HG03039 (cell line): ENCODE measurements around the gene GALR2.
"Not testable (repeated sequence)": the region's sequence is repeated elsewhere in the genome, so short reads cannot be mapped to it uniquely, and the experiment has no call there.

ENCODE experiments used
- ATAC-seq: cut with Tn5 transposase; IDR thresholded peaks from one replicate; pipeline ENCODE4 v1.9.1; 2021; ENCODE audit warnings: mild to moderate bottlenecking, moderate library complexity; ENCODE audit not compliant: unreplicated experiment

GALR2 gene

GRCh38 chr17:76049836-76050537, 24.6 kb upstream of the GALR2 start:
- no peak for ATAC-seq

DNA sequence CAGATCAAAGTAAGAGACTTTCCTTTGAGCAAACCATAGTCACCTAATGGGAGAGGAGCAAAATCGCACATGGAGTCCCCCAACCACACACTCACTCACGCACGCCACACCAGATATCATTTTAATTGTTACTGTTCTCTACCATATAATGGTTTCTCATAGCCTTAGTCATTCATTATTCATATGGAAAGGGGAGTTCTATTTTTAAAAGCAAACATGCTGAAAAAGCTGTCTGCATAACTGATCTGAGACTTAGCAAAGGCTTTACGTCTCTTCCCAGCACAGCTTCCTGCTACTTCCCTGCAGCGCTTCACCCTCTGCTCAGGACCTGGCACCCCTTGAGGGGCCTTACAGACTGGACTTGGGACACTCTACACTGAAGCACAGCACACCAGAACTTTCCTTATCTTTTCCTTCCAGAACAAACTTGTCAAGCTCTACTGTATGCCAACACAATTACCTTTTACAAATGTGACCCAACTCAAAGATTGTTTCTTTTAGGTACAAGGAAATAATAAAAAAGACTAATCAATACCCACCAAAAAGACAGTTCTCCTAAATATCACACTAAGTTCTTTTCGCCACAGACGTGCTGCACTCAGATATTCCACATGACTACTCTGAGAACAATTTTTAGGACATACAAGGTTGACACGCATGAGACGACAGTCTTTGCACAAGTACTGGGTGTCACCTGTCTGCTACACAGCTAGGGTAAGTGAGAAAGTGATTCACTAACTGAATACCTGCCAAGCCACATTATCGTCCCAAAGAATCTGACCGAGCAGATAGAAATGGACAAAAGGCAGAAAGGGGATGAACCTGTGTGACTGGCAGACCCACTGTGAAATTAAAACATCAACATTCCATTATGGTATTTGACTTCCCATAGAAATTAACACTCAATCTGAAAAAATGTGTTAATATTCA, 23.8 kb upstream of the GALR2 start:
- no peak for ATAC-seq

DNA sequence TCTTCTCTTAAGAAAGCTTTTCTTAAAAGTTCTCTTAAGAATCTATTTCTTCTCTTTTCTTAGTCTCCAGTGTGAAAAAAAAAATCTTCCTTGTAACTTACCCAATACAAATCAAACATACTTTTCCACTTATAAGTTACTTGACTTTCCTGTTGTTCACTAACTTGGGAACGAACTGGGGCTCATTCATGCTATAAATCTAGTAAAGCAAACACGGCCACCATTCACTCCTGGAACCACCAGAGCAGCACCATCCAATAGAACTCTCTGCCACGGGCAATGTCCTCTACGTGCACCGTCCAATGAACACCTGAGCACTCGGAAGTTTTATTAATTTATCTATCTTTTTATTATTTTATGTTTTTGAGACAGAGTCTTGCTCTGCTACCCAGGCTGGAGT, 23.0 kb upstream of the GALR2 start:
- ATAC-seq = no peak

- ATAC-seq = no peak
Observed at GRCh38 chr17:76053246-76054111, 21.1 kb upstream of the GALR2 start.

GRCh38 chr17:76054112-76054476, 20.5 kb upstream of the GALR2 start:
- ATAC-seq = no peak

- ATAC-seq = no peak
Observed at GRCh38 chr17:76056882-76057281, 17.7 kb upstream of the GALR2 start.

- ATAC-seq = not testable (repeated sequence)
Observed at GRCh38 chr17:76058264-76058663, 16.3 kb upstream of the GALR2 start.

DNA sequence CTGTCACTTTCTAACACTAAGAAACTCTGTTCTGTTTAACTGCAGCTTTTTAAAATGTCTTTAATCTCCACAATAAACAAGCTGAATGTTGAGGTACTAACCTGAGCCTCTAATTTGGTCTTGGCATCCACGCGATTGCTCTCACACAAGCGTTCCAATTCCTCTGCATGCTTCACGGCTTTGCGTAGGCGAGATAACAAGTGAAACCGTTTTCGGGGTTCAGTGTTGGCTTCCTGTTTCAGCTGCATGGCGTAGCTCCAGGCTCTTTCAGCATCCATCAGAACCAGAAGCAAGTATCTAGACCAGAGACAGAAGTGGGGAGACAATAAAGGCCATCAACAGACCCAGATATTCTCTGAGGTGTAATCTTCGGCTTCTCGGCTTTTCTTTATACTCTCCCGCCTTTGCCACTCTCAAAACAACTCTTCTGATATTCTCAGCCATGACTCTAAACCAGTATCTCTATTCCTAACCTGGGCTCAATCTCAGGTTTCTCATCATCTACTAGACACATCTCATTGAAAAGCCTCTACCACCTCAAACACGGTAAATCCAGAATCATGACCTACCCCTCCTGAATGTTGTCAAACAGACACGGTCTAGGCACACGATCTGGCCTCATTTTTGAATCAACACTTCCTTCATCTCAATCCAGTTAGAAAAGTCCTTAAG, 10.6 kb upstream of the GALR2 start:
- no peak for ATAC-seq

- ATAC-seq = no peak
Observed at GRCh38 chr17:76065775-76066174, 8.8 kb upstream of the GALR2 start.

- ATAC-seq = no peak
Observed at GRCh38 chr17:76071531-76072147, 2.9 kb upstream of the GALR2 start.

DNA sequence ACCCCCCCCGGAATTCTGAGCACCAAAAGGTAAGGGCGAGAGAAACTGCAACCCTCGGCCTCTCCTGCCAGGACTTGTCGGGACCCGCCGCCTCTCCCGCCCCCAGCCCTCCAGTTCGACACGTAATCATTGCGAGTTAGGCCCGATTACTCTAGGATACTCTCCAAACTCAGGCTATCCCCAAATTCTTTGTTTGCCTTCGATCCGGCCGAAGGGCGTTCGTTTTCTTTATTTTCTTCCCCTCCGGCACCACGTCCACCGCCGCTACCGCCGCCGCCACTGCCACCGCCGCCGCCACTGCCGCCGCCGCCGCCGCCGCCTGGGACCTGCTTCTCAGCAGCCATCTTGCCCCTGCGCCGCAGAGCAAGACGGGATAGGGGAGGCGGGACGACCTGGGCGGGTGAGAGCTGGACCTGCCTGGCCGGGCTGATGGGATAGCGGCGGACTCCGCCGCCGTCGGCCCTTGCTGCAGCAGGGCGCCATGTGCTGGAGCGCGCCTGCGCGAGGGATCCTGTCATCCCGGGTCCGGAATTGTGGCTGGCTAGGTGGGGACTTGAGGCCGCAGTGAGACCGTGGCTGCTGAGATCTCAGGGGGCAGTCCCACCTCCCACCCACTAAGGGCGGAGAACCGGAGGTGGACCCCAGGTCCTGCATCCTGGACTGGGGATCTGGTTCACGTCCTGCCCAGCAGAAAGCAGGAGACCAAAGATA, 2.3 kb upstream of the GALR2 start, which contains the start of gene SRP68:
Gene SRP68 (minus strand): TSS at position 370 of the 711 bp plus-strand sequence. CDS start 26 bp downstream, at position 344.
- ATAC-seq = peak; percentile 79

- no peak for ATAC-seq
Observed at GRCh38 chr17:76075364-76076145, 974 bp downstream of the GALR2 start.

DNA sequence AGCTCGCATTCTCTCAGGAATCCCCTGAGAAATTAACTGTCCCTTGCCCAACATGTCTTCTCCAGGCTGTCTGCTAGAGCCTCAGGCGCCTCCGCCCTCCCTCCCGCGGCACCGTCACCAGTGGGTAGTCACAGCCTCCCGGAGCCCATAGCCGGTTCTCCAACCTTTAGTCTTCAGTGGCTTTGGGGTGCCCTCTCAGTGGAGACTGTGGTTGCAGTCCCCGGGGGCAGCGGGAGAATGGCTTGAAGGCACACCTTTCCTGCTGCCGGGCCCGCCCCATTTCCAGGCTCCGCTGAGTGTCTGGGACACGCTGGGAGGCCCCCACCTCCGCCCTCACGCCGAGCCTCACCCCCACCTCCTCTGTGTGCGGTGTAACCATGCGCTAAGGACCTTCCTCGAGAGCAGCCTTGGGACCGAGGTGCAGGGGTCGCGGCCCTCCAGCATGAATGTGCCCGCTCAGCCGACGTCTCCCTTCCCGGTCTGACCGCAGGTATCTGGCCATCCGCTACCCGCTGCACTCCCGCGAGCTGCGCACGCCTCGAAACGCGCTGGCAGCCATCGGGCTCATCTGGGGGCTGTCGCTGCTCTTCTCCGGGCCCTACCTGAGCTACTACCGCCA, 1.7 kb downstream of the GALR2 start:
- no peak for ATAC-seq

GRCh38 chr17:76076765-76077583, 2.4 kb downstream of the GALR2 start:
- no peak for ATAC-seq

GRCh38 chr17:76077584-76078110, 3.1 kb downstream of the GALR2 start:
- ATAC-seq = no peak

GRCh38 chr17:76078370-76078769, 3.8 kb downstream of the GALR2 start:
- not testable (repeated sequence) for ATAC-seq

DNA sequence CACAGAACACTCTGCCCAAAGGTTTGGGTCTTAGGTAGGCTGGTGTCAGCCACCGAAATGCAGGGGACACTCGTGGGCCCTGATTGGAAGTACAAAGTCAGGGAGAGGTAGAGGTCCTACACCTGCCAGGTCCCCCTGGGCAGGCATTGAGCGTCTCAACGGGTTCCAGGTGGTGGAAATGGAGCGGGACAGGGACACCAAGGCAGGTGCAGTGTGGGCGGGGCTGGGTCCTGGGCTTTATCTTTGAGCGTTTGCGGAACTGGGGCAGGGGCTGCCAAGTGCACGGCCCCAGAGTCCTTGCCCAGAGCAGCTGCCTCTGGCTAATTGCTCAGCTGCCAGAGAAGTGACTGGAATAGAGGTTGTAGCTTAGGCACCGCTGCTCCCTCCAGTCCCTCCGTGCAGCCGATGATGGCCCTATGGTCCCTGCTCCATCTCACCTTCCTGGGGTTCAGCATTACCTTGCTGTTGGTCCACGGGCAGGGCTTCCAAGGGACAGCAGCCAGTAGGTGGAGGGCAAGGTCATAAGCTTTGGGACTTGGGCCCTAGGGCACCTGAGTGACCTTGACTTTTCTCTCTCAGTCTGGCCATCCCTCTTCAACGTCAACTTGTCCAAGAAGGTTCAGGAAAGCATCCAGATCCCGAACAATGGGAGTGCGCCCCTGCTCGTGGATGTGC, 4.4 kb downstream of the GALR2 start, which contains the start of gene ZACN:
Gene ZACN (plus strand): TSS at position 323 of the 675 bp plus-strand sequence. CDS start 83 bp downstream, at position 406.
- ATAC-seq = no peak
